SK-N-SH (cell line): ENCODE data around the gene PRMT3. TPM values are rescaled to one million over a fixed set of nuclear protein-coding genes. Genes with fewer than 3 reads are reported as not detected.

Experiments
- CTCF ChIA-PET: fragments of 300-600, 350-600 bp; formaldehyde crosslinking; extraction: SDS; loops from one replicate; lab custom pipeline; 2021; lab: Yijun Ruan, JAX
- POLR2A ChIA-PET: fragments of 350-600 bp; sonication (Branson Sonifier 250); formaldehyde crosslinking; extraction: SDS; loops from one replicate; lab custom pipeline; 2020; ENCODE audit warnings: antibody characterized with exemption, inconsistent platforms; lab: Yijun Ruan, JAX
- DNase-seq: peaks from one replicate; pipeline ENCODE4 v3.0.0; 2012
- H2AFZ ChIP-seq: fragments of 200-600 bp; sonication (generic); 2 replicates; pipeline ENCODE4 v1.8.1; 2016; ENCODE audit warnings: antibody characterized with exemption, mild to moderate bottlenecking, low read depth
- H3F3A ChIP-seq: fragments of 200-600 bp; sonication (generic); replicated peaks from 2 replicates; pipeline ENCODE3; 2016; ENCODE audit warnings: antibody characterized with exemption, mild to moderate bottlenecking; ENCODE audit not compliant: insufficient read depth
- H3K27ac ChIP-seq, 2 experiments: fragments of 200-500 bp in 1 of 2; fragments of 200-600 bp in 1 of 2; sonication (Bioruptor generic) in 1 of 2; sonication (generic), shearing (Covaris generic) in 1 of 2; 2 replicates each; pipeline versions ENCODE4 v1.5.1 to v1.6.1; 2014 to 2016; ENCODE audit warnings: low read depth in 2 of 2, inconsistent platforms in 1 of 2, low read length in 1 of 2, mild to moderate bottlenecking in 1 of 2, mixed read lengths in 1 of 2
- H3K27me3 ChIP-seq: fragments of 200-600 bp; sonication (generic), shearing (Covaris generic); 2 replicates; pipeline ENCODE4 v1.6.1; 2016; ENCODE audit warnings: mixed run types; ENCODE audit not compliant: insufficient read depth
- H3K36me3 ChIP-seq, 2 experiments: fragments of 200-500 bp in 1 of 2; fragments of 200-600 bp in 1 of 2; sonication (Bioruptor generic) in 1 of 2; sonication (generic) in 1 of 2; replicated peaks in 1 of 2; 2 replicates each; pipeline versions ENCODE3 to v1.5.1; 2014 to 2016; ENCODE audit warnings: low read length in 1 of 2, mild to moderate bottlenecking in 1 of 2; ENCODE audit not compliant: insufficient read depth in 2 of 2, control insufficient read depth in 1 of 2
- H3K4me1 ChIP-seq, 2 experiments: fragments of 200-500 bp in 1 of 2; fragments of 200-600 bp in 1 of 2; sonication (Bioruptor generic) in 1 of 2; sonication (generic), shearing (Covaris generic) in 1 of 2; 2 replicates each; pipeline versions ENCODE4 v1.5.1 to v1.6.1; 2014 to 2016; ENCODE audit warnings: low read depth in 1 of 2, low read length in 1 of 2, mixed run types in 1 of 2; ENCODE audit not compliant: insufficient read depth in 2 of 2, control insufficient read depth in 1 of 2
- H3K4me2 ChIP-seq: fragments of 200-600 bp; sonication (generic), shearing (Covaris generic); 2 replicates; pipeline ENCODE4 v1.6.1; 2017; ENCODE audit warnings: mixed run types
- H3K4me3 ChIP-seq, 2 experiments: fragments of 200-500 bp in 1 of 2; fragments of 200-600 bp in 1 of 2; sonication (Bioruptor generic) in 1 of 2; sonication (generic), shearing (Covaris generic) in 1 of 2; 2 replicates each; pipeline versions ENCODE4 v1.5.1 to v1.8.1; 2014 to 2016; ENCODE audit warnings: low read depth in 2 of 2, inconsistent platforms in 1 of 2, low read length in 1 of 2, mild to moderate bottlenecking in 1 of 2, mixed read lengths in 1 of 2, moderate library complexity in 1 of 2
- H3K79me2 ChIP-seq: fragments of 200-600 bp; sonication (generic); 2 replicates; pipeline ENCODE4 v1.8.1; 2017; ENCODE audit warnings: mild to moderate bottlenecking; ENCODE audit not compliant: insufficient read depth
- H3K9ac ChIP-seq: fragments of 200-600 bp; sonication (generic); 2 replicates; pipeline ENCODE4 v1.6.1; 2017; ENCODE audit warnings: mixed run types
- H3K9me2 ChIP-seq: fragments of 200-600 bp; sonication (generic); 2 replicates; pipeline ENCODE4 v1.6.1; 2017; ENCODE audit warnings: mixed run types
- H3K9me3 ChIP-seq: fragments of 200-600 bp; sonication (generic); 2 replicates; pipeline ENCODE4 v1.6.1; 2017; ENCODE audit warnings: mixed run types, mild to moderate bottlenecking, moderate library complexity
- H4K20me1 ChIP-seq: fragments of 200-600 bp; sonication (generic); 2 replicates; pipeline ENCODE4 v1.6.1; 2017; ENCODE audit warnings: mild to moderate bottlenecking, mixed run types; ENCODE audit not compliant: insufficient read depth
- CHD2 ChIP-seq: fragments of 150-350 bp; IDR thresholded peaks from 2 replicates; pipeline ENCODE4 v1.6.1; 2018; ENCODE audit warnings: low read length; ENCODE audit not compliant: partially characterized antibody
- ELF1 ChIP-seq: IDR thresholded peaks from 2 replicates; pipeline ENCODE4 v1.4.0; 2012
- FOSL2 ChIP-seq: IDR thresholded peaks from 2 replicates; pipeline ENCODE4 v1.4.0; 2012; ENCODE audit warnings: low read depth, mild to moderate bottlenecking, moderate library complexity, borderline replicate concordance
- FOXM1 ChIP-seq: IDR thresholded peaks from 2 replicates; pipeline ENCODE4 v1.4.0; 2012; ENCODE audit warnings: low read depth, mild to moderate bottlenecking
- GABPA ChIP-seq: IDR thresholded peaks from 2 replicates; pipeline ENCODE4 v1.4.0; 2012; ENCODE audit warnings: low read depth, mild to moderate bottlenecking
- MEF2A ChIP-seq: IDR thresholded peaks from 2 replicates; pipeline ENCODE4 v1.4.0; 2012; ENCODE audit warnings: low read depth, borderline replicate concordance
- MXI1 ChIP-seq: IDR thresholded peaks from 2 replicates; pipeline ENCODE4 v1.6.1; 2012; ENCODE audit warnings: mild to moderate bottlenecking, low read depth, low read length, improper control_type of control experiment
- NFIC ChIP-seq: IDR thresholded peaks from 2 replicates; pipeline ENCODE4 v1.4.0; 2012; ENCODE audit warnings: borderline replicate concordance
- NRF1 ChIP-seq: IDR thresholded peaks from 2 replicates; pipeline ENCODE4 v1.6.1; 2012; ENCODE audit warnings: low read depth, mild to moderate bottlenecking, low read length
- RAD21 ChIP-seq: IDR thresholded peaks from 2 replicates; pipeline ENCODE4 v1.6.1; 2012; ENCODE audit warnings: mild to moderate bottlenecking, low read length
- SIN3A ChIP-seq: IDR thresholded peaks from 2 replicates; pipeline ENCODE4 v1.6.1; 2012; ENCODE audit warnings: low read depth, mild to moderate bottlenecking, low read length, moderate library complexity, borderline replicate concordance
- TAF1 ChIP-seq: IDR thresholded peaks from 2 replicates; pipeline ENCODE4 v1.6.1; 2012; ENCODE audit warnings: low read depth, mild to moderate bottlenecking, low read length, moderate library complexity, borderline replicate concordance
- TCF12 ChIP-seq: IDR thresholded peaks from 2 replicates; pipeline ENCODE4 v1.4.0; 2012
- YY1 ChIP-seq: IDR thresholded peaks from 2 replicates; pipeline ENCODE4 v1.4.0; 2012; ENCODE audit warnings: low read depth, mild to moderate bottlenecking
- WGBS: methylation state at CpG from one replicate; pipeline ENCODE4 v1.1.6; 2017; ENCODE audit warnings: low lambda C conversion rate; 5-methylcytosine and 5-hydroxymethylcytosine counted together
- polyA plus RNA-seq, 3 experiments: library from polyadenylated mRNA; depleted of rRNA; stranded (reverse); fragments of >200 nt; gene quantifications; 2 replicates each; pipeline ENCODE4 v1.2.3, GENCODE V29; 2012
- TF ChIP-seq, protein P1 (sequence below): fragments of 150-350 bp; IDR thresholded peaks from 2 replicates; pipeline ENCODE4 v1.6.1; 2017; ENCODE audit warnings: antibody characterized with exemption, low read length, low read depth, borderline replicate concordance
- TF ChIP-seq, protein P2 (sequence below): IDR thresholded peaks from 2 replicates; pipeline ENCODE4 v1.6.1; 2012; ENCODE audit warnings: mild to moderate bottlenecking, low read depth, low read length, moderate library complexity
- TF ChIP-seq, protein P3 (sequence below): IDR thresholded peaks from 2 replicates; pipeline ENCODE4 v1.4.0; 2012; ENCODE audit warnings: low read depth, borderline replicate concordance

The PRMT3 gene
- polyA plus RNA-seq, 1 of the 3 experiments (the other 2 are of a cell fraction), result 10.8 TPM

DNA sequence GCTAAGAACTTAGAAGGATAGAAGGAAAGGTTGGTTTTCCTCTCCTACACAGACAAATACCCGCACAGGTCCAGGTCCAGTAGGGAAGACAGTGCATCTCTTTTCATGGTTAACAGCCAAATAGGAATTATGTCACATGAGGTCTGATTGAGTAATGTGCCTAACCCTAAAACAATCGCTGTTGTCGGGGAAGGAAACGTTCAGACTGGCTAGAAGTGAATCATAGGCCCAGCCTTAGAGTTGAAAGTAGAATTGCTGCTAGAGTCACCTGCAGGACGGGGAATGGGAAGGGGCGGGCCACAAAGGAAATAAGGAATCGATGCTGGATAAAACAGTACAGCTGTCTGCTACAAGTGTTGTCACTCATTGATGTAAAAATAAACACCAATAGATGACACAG, 36.4 kb upstream of the PRMT3 start:
- no peaks in the 10 kb centered on the region for H3K9me3 ChIP-seq
- H3K4me1 ChIP-seq, result no peaks in the 10 kb centered on the region; a peak in 1 of 4 replicates
- H3K4me3 ChIP-seq, result no peak overlapping the region
- no peaks in the 10 kb centered on the region for H3K9me2 ChIP-seq
- H3K79me2 ChIP-seq, result no peaks in the 10 kb centered on the region
- no peaks in the 10 kb centered on the region; the same call in 1 of the 2 replicates for H3K27me3 ChIP-seq
- H3K4me2 ChIP-seq, result no peak overlapping the region
- no peak for DNase-seq
- H3K9ac ChIP-seq, result no peak overlapping the region
- no peak overlapping the region for H3K27ac ChIP-seq
- H3K36me3 ChIP-seq, result no peaks in the 10 kb centered on the region
- no peaks in the 10 kb centered on the region for H3F3A ChIP-seq
- POLR2A ChIA-PET, result no interaction called here
- H2AFZ ChIP-seq, result no peak overlapping the region
- H4K20me1 ChIP-seq, result no peaks in the 10 kb centered on the region
- TF ChIP-seq FOXM1 (no peak), MXI1 (no peak), SIN3A (no peak)
- TF ChIP-seq, all 33 proteins: peak for 0
- CTCF ChIA-PET, result interaction anchor here (0.9 to 13.2 kb wide), 7 partner anchors 9 to 241 kb away, joined by 3 to 302 read pairs (median 97); partner anchors contain the start of gene HTATIP2
- 82% methylated on average over 7 of the region's 7 CpGs for WGBS

- WGBS, result 54% methylated on average over 2 of the region's 2 CpGs
- no peaks in the 10 kb centered on the region for H4K20me1 ChIP-seq
Measured at GRCh38 chr11:20351751-20352262, 35.7 kb upstream of the PRMT3 start.

GRCh38 chr11:20353829-20354434, 33.6 kb upstream of the PRMT3 start:
- H3K4me2 ChIP-seq, result no peak overlapping the region
- WGBS, result 15% methylated on average over 6 of the region's 6 CpGs
- H2AFZ ChIP-seq, result peak overlapping the region; percentile 56
- no peak overlapping the region for H3K9ac ChIP-seq
- H3K36me3 ChIP-seq, result no peaks in the 10 kb centered on the region
- H3K9me3 ChIP-seq, result no peaks in the 10 kb centered on the region
- H3K4me1 ChIP-seq, result no peaks in the 10 kb centered on the region; a peak in 1 of 4 replicates
- CTCF ChIA-PET, result interaction anchor here (0.7 to 13.2 kb wide), 66 partner anchors 12 to 1560 kb away, joined by 3 to 302 read pairs (median 5); partner anchors contain the start of genes DBX1, HTATIP2 and PRMT3
- no peaks in the 10 kb centered on the region for H3F3A ChIP-seq
- no peaks in the 10 kb centered on the region for H4K20me1 ChIP-seq
- H3K4me3 ChIP-seq, result no peak overlapping the region; a peak in 1 of 4 replicates
- H3K27ac ChIP-seq, result no peak overlapping the region
- no peaks in the 10 kb centered on the region for H3K27me3 ChIP-seq
- no peaks in the 10 kb centered on the region for H3K79me2 ChIP-seq
- no peaks in the 10 kb centered on the region for H3K9me2 ChIP-seq
- POLR2A ChIA-PET, result interaction anchor here (2.1 kb wide), 1 partner anchor 226 kb away, joined by 7 read pairs; no protein-coding TSS in a partner anchor
- peak; percentile 67 for DNase-seq
- TF ChIP-seq SIN3A, result no peak
- no peak for TF ChIP-seq NRF1
- TF ChIP-seq, protein P1, sequence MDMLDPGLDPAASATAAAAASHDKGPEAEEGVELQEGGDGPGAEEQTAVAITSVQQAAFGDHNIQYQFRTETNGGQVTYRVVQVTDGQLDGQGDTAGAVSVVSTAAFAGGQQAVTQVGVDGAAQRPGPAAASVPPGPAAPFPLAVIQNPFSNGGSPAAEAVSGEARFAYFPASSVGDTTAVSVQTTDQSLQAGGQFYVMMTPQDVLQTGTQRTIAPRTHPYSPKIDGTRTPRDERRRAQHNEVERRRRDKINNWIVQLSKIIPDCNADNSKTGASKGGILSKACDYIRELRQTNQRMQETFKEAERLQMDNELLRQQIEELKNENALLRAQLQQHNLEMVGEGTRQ, result no peak
- TF ChIP-seq CHD2, result no peak
- TF ChIP-seq, protein P2, sequence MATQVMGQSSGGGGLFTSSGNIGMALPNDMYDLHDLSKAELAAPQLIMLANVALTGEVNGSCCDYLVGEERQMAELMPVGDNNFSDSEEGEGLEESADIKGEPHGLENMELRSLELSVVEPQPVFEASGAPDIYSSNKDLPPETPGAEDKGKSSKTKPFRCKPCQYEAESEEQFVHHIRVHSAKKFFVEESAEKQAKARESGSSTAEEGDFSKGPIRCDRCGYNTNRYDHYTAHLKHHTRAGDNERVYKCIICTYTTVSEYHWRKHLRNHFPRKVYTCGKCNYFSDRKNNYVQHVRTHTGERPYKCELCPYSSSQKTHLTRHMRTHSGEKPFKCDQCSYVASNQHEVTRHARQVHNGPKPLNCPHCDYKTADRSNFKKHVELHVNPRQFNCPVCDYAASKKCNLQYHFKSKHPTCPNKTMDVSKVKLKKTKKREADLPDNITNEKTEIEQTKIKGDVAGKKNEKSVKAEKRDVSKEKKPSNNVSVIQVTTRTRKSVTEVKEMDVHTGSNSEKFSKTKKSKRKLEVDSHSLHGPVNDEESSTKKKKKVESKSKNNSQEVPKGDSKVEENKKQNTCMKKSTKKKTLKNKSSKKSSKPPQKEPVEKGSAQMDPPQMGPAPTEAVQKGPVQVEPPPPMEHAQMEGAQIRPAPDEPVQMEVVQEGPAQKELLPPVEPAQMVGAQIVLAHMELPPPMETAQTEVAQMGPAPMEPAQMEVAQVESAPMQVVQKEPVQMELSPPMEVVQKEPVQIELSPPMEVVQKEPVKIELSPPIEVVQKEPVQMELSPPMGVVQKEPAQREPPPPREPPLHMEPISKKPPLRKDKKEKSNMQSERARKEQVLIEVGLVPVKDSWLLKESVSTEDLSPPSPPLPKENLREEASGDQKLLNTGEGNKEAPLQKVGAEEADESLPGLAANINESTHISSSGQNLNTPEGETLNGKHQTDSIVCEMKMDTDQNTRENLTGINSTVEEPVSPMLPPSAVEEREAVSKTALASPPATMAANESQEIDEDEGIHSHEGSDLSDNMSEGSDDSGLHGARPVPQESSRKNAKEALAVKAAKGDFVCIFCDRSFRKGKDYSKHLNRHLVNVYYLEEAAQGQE, result no peak
- TF ChIP-seq YY1, result no peak
- no peak for TF ChIP-seq TCF12
- TF ChIP-seq TAF1, result no peak
- no peak for TF ChIP-seq NFIC
- TF ChIP-seq, protein P3, sequence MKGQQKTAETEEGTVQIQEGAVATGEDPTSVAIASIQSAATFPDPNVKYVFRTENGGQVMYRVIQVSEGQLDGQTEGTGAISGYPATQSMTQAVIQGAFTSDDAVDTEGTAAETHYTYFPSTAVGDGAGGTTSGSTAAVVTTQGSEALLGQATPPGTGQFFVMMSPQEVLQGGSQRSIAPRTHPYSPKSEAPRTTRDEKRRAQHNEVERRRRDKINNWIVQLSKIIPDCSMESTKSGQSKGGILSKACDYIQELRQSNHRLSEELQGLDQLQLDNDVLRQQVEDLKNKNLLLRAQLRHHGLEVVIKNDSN, result no peak
- peak; percentile 84 for TF ChIP-seq RAD21
- no peak for TF ChIP-seq FOSL2

More at GRCh38 chr11:20351751-20352262, 35.7 kb upstream of the PRMT3 start:
- Histone ChIP-seq H3K27ac (no peak overlapping the region), H3K9ac (no peak overlapping the region), H3K27me3 (no peaks in the 10 kb centered on the region; the same call in 1 of the 2 replicates), H3K36me3 (no peaks in the 10 kb centered on the region), H3K4me2 (no peak overlapping the region), H2AFZ (no peak overlapping the region), H3F3A (no peaks in the 10 kb centered on the region), H3K9me3 (no peaks in the 10 kb centered on the region), H3K79me2 (no peaks in the 10 kb centered on the region), H3K4me1 (no peaks in the 10 kb centered on the region; a peak in 1 of 4 replicates), H3K4me3 (no peak overlapping the region), H3K9me2 (no peaks in the 10 kb centered on the region)
- CTCF ChIA-PET, result interaction anchor here (0.9 to 13.2 kb wide), 9 partner anchors 8 to 242 kb away, joined by 3 to 302 read pairs (median 5); partner anchors contain the start of gene HTATIP2
- POLR2A ChIA-PET, result no interaction called here
- DNase-seq, result no peak
- TF ChIP-seq ELF1, result no peak
- no peak for TF ChIP-seq GABPA
- TF ChIP-seq MEF2A, result no peak
